Body of pancreas (tissue), 4 donors: ENCODE results near the gene ATAT1.

Experiments used
- POLR2A ChIP-seq, 3 donors: fragments of 450-650 bp; IDR thresholded peaks; one replicate each; pipeline ENCODE4 v1.6.1; 2016; ENCODE audit warnings: antibody characterized with exemption in 3 of 3, mild to moderate bottlenecking in 2 of 3
- TF ChIP-seq, protein P1 (sequence below), 7 experiments: fragments of 450-650 bp in 4 of 7; fragments of 200-600 bp in 3 of 7; sonication (generic) in 3 of 7; IDR thresholded peaks; one replicate each; pipeline ENCODE4 v1.5.1; 2016 to 2019; ENCODE audit warnings: antibody characterized with exemption in 7 of 7

DNA sequence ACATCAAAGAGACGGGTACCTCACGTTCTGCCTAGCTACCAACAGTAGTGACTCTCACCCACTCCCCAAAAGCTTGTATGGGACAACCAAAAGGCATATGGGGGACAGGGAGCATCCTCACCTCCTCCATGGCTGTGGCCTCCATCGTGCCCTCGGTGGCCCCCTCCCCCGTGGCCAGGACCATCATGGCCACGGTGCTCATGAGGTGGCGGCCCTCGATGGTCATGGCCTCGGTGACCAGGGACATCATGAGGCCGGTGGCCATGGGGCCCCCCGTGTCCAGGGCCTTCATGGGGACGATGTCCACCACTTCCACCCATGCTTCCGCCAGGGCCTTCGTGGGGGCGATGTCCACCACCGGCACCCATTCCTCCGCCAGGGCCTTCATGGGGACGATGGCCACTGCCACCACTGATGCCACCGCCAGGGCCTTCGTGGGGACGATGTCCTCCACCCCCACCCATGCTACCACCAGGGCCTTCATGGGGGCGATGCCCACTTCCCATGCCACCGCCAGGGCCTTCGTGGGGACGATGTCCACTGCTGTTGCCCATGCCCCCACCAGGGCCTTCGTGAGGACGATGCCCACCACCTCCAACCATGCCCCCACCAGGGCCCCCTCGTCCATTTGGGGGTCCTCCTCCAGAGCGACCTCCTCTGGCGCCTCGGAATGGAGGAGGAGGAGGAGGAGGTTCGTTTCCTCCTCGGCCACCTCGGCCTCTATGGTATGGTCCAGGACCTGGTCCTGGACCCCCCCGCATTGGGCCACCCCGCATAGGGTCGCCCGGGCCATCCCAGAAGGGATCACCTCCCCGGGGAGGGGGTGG, 24.6 kb upstream of the ATAT1 start:
- TF ChIP-seq POLR2A (IDR thresholded peaks at IDR 0.05) = no peak
- TF ChIP-seq, protein P1, sequence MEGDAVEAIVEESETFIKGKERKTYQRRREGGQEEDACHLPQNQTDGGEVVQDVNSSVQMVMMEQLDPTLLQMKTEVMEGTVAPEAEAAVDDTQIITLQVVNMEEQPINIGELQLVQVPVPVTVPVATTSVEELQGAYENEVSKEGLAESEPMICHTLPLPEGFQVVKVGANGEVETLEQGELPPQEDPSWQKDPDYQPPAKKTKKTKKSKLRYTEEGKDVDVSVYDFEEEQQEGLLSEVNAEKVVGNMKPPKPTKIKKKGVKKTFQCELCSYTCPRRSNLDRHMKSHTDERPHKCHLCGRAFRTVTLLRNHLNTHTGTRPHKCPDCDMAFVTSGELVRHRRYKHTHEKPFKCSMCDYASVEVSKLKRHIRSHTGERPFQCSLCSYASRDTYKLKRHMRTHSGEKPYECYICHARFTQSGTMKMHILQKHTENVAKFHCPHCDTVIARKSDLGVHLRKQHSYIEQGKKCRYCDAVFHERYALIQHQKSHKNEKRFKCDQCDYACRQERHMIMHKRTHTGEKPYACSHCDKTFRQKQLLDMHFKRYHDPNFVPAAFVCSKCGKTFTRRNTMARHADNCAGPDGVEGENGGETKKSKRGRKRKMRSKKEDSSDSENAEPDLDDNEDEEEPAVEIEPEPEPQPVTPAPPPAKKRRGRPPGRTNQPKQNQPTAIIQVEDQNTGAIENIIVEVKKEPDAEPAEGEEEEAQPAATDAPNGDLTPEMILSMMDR (IDR thresholded peaks at IDR 0.05) = no peak
